Transverse colon (tissue), 4 donors: ENCODE measurements around the gene THBS4. TPM values are rescaled to one million over a fixed set of nuclear protein-coding genes. Genes with fewer than 3 reads are reported as not detected.

Experiments used
- DNase-seq: peaks from one replicate; pipeline ENCODE4 v3.0.0-alpha.2; 2019
- H3K27ac ChIP-seq, 4 donors: fragments of 200-600 bp; sonication (generic); 2 replicates each; pipeline ENCODE4 v1.5.1; 2016 to 2018; ENCODE audit warnings: inconsistent platforms in 4 of 4
- H3K27me3 ChIP-seq: fragments of 200-600 bp; sonication (generic); 2 replicates; pipeline ENCODE4 v1.5.1; 2017; ENCODE audit warnings: inconsistent platforms
- H3K36me3 ChIP-seq, 4 donors: fragments of 200-600 bp; sonication (generic); 2 replicates each; pipeline ENCODE4 v1.5.1; 2017 to 2019; ENCODE audit warnings: inconsistent platforms in 4 of 4
- H3K4me1 ChIP-seq, 4 donors: fragments of 200-600 bp; sonication (generic); 2 replicates each; pipeline ENCODE4 v1.5.1; 2017 to 2020; ENCODE audit warnings: inconsistent platforms in 4 of 4
- H3K4me3 ChIP-seq, 4 donors: fragments of 200-600 bp; sonication (generic); 1 replicate in 1 of 4; 2 replicates in 3 of 4; pipeline versions ENCODE4 v1.5.1 to v1.6.1; 2017 to 2019; ENCODE audit warnings: inconsistent platforms in 4 of 4
- H3K9me3 ChIP-seq, 2 donors: fragments of 200-600 bp; sonication (generic); 2 replicates each; pipeline ENCODE4 v1.5.1; 2017 to 2019; ENCODE audit warnings: inconsistent platforms in 2 of 2
- EP300 ChIP-seq: sonication (generic); formaldehyde crosslinking; IDR thresholded peaks from one replicate; pipeline ENCODE4 v1.6.1; 2017; ENCODE audit warnings: antibody characterized with exemption, low read depth
- POLR2A ChIP-seq: fragments of 450-650 bp; IDR thresholded peaks from one replicate; pipeline ENCODE4 v1.6.1; 2016; ENCODE audit warnings: antibody characterized with exemption, mild to moderate bottlenecking, moderate library complexity
- POLR2AphosphoS5 ChIP-seq, 3 donors: sonication (generic); formaldehyde crosslinking; IDR thresholded peaks; one replicate each; pipeline ENCODE4 v1.6.1; 2016; ENCODE audit warnings: antibody characterized with exemption in 3 of 3
- WGBS, 2 donors: methylation state at CpG; one replicate each; pipeline ENCODE4 v1.1.5; 2018; ENCODE audit warnings: low coverage in 1 of 2; 5-methylcytosine and 5-hydroxymethylcytosine counted together
- in situ Hi-C, 4 donors: fragments of 200-750 bp; cut with MboI; loops; one replicate each; pipeline versions ENCODE4 v1.15.0 to v1.15.1; 2017; ENCODE audit warnings: low sequenced_read_pairs in 3 of 4, low pct_ligation_motif_present in 1 of 4, low pct_unique_long_range_greater_than_20kb in 1 of 4
- intact Hi-C: fragments of 100-400 bp; cut with DNase I; formaldehyde crosslinking; loops from one replicate; pipeline ENCODE4 v1.15.1; 2023; ENCODE audit warnings: low total_unique reads
- total RNA-seq, 4 donors: library from RNA; depleted of rRNA; stranded (reverse); fragments of >200 nt; gene quantifications; one replicate each; pipeline ENCODE4 v1.1.0, GENCODE V29; 2016
- TF ChIP-seq, protein P1 (sequence below), 5 experiments: fragments of 200-600 bp in 3 of 5; fragments of 450-650 bp in 2 of 5; sonication (generic) in 3 of 5; IDR thresholded peaks; 1 replicate in 2 of 5; 2 replicates in 3 of 5; pipeline ENCODE4 v1.5.1; 2016 to 2017; ENCODE audit warnings: antibody characterized with exemption in 5 of 5, inconsistent platforms in 3 of 5, mild to moderate bottlenecking in 2 of 5, moderate library complexity in 1 of 5

Gene THBS4
- total RNA-seq, 4 donors from 2014 or later = 5.3 to 116 (median 9.1) TPM

DNA sequence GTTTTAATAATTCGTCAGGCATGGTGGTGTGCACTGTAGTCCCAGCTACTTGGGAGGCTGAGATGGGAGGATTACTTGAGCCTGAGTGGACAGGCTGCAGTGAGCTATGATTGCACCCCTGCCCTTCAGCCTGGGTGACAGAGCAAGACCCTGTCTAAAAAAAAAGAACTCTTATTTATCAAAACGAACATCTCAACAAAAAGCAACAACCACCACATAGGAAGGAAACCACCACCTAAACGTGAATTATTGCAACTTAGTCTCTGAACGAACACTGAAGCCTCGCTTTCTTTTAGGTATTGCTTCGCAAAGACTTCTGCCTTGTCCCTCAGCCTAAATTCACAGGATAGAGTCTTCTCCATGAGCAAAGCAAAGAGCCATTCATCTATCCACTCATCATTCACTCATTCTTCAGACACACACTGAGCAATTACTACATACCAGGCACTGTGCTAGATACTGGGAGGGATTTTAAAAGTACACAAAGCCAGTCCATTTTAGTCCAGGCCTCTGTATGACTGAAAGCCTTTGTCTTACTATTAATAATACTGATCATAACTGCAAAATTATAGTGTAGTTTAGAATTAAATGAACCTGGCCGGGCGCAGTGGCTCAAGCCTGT lies 57.4 kb downstream of the THBS4 start:
- peak overlapping the region in 1 of 4 donors; percentile 45 for H3K27ac ChIP-seq
- intact Hi-C loops (loop anchor here (10.0 kb wide), 1 partner anchor 182 kb away; no protein-coding TSS in a partner anchor), in situ Hi-C loops (loop anchor here (5.0 to 10.0 kb wide), 3 partner anchors 205 to 215 kb away; no protein-coding TSS in a partner anchor)
- H3K9me3 ChIP-seq = no peaks in the 10 kb centered on the region
- no peak for DNase-seq
- WGBS, 2 donors = 83 to 90% methylated on average over 8 of the region's 8 CpGs
- peaks cover 0 to 5% (median 1%) of the 10 kb centered on the region in 4 donors for H3K4me1 ChIP-seq
- H3K36me3 ChIP-seq = no peaks in the 10 kb centered on the region
- TF ChIP-seq EP300 = no peak
- TF ChIP-seq, protein P1, sequence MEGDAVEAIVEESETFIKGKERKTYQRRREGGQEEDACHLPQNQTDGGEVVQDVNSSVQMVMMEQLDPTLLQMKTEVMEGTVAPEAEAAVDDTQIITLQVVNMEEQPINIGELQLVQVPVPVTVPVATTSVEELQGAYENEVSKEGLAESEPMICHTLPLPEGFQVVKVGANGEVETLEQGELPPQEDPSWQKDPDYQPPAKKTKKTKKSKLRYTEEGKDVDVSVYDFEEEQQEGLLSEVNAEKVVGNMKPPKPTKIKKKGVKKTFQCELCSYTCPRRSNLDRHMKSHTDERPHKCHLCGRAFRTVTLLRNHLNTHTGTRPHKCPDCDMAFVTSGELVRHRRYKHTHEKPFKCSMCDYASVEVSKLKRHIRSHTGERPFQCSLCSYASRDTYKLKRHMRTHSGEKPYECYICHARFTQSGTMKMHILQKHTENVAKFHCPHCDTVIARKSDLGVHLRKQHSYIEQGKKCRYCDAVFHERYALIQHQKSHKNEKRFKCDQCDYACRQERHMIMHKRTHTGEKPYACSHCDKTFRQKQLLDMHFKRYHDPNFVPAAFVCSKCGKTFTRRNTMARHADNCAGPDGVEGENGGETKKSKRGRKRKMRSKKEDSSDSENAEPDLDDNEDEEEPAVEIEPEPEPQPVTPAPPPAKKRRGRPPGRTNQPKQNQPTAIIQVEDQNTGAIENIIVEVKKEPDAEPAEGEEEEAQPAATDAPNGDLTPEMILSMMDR (IDR thresholded peaks at IDR 0.05) = no peak
- TF ChIP-seq POLR2A = no peak
- no peak for TF ChIP-seq POLR2AphosphoS5 (IDR thresholded peaks at IDR 0.05)
- H3K4me3 ChIP-seq = no peak overlapping the region
- H3K27me3 ChIP-seq = no peaks in the 10 kb centered on the region

DNA sequence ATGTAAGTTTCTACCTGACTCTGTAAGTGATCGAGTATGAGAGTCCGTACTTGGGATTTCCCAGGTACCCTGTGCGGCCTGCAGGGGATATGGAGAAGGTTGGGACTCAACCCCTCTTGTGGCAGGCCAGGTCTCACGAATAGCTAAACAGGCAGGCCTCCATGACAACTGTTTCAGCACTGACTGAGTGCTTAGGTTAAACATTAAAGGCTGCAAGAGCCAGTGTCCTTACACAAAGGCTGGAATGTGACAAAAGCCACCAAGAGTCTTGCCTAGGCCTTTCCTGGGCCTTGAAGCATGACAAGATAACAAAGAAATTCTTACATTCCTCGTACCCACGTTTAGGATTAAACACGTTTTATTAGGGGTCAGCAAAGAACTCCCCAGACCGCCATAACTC lies 58.6 kb downstream of the THBS4 start:
- intact Hi-C loops = loop anchor here (10.0 kb wide), 1 partner anchor 181 kb away; no protein-coding TSS in a partner anchor
- WGBS, 2 donors = 43 to 57% methylated on average over 4 to 8 of the region's 8 CpGs
- H3K27ac ChIP-seq = no peak overlapping the region

DNA sequence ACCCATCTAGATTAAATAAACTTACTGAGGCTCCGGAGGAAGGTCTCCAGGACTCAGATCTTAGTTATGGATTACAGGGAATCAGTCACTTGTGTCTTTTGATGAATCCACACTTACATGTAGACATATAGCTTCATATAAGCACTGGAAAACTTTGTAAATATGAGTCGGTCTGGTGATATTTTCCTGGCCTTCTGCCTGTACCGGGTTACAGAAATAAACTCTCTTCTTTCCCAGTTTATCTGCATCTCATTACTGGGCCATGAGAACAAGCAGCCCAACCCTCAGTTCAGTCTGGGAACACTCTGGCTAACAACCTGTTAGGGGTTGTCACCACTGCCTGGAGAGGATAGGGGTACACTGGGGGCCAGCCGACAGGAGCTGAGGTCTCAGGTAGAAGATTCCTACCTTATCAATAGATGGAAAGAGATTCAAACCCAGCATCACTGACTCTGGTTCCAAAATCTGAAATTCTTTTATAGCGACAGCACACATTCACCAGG lies 59.1 kb downstream of the THBS4 start:
- WGBS, 2 donors = 65 to 92% methylated on average over 2 to 5 of the region's 5 CpGs
- H3K27ac ChIP-seq = no peak overlapping the region
- H3K4me3 ChIP-seq = no peak overlapping the region
- TF ChIP-seq POLR2AphosphoS5 (IDR thresholded peaks at IDR 0.05) = no peak
- TF ChIP-seq EP300 = no peak
- no peak for TF ChIP-seq POLR2A
- TF ChIP-seq, protein P1 (IDR thresholded peaks at IDR 0.05) = no peak
- DNase-seq = no peak
- no peaks in the 10 kb centered on the region for H3K27me3 ChIP-seq
- peaks cover 0 to 5% (median 1%) of the 10 kb centered on the region in 4 donors for H3K4me1 ChIP-seq
- no peaks in the 10 kb centered on the region for H3K36me3 ChIP-seq
- intact Hi-C loops (loop anchor here (10.0 kb wide), 1 partner anchor 181 kb away; no protein-coding TSS in a partner anchor), in situ Hi-C loops (loop anchor here (5.0 to 10.0 kb wide), 3 partner anchors 203 to 213 kb away; no protein-coding TSS in a partner anchor)
- H3K9me3 ChIP-seq = no peaks in the 10 kb centered on the region

More for the DNA sequence above, 58.6 kb downstream of the THBS4 start:
- no peaks in the 10 kb centered on the region for H3K27me3 ChIP-seq
- no peaks in the 10 kb centered on the region for H3K36me3 ChIP-seq
- H3K9me3 ChIP-seq = no peaks in the 10 kb centered on the region
- no peak overlapping the region for H3K4me3 ChIP-seq
- H3K4me1 ChIP-seq = peaks cover 0 to 5% (median 1%) of the 10 kb centered on the region in 4 donors
- no peak for DNase-seq
- in situ Hi-C loops = loop anchor here (5.0 to 10.0 kb wide), 3 partner anchors 204 to 214 kb away; no protein-coding TSS in a partner anchor
- no peak for TF ChIP-seq POLR2A
- TF ChIP-seq POLR2AphosphoS5 (IDR thresholded peaks at IDR 0.05) = no peak
- TF ChIP-seq, protein P1 (IDR thresholded peaks at IDR 0.05) = no peak
- no peak for TF ChIP-seq EP300

DNA sequence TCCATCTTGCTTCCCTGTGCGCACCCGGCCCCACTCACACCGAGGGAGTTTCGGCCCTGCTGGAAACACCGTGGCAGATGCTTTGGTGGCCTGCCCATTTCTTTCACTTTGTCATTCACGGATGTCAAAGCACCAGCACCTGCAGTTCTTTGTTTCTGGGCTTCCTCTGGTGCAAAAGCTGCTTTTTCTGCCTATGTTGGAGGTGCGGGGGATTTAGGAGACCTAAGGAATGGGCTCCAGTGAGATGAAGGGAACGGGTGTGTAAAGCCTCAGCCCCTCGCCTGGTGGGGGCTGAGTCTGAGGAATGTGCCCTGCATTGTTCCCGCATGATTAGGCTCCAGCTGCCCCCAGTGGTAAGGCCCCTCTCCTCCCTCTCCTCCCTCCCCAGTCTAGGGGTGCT lies 62.3 kb downstream of the THBS4 start:
- in situ Hi-C loops = loop anchor here in 2 of 4 donors (10.0 kb wide), 1 partner anchor 207 kb away; no protein-coding TSS in a partner anchor
- intact Hi-C loops = loop anchor here (10.0 kb wide), 1 partner anchor 177 kb away; no protein-coding TSS in a partner anchor
- TF ChIP-seq EP300 = no peak
- TF ChIP-seq POLR2AphosphoS5 (IDR thresholded peaks at IDR 0.05) = no peak
- TF ChIP-seq POLR2A = no peak
- TF ChIP-seq, protein P1 (IDR thresholded peaks at IDR 0.05) = no peak
- Histone ChIP-seq H3K9me3 (no peaks in the 10 kb centered on the region), H3K27ac (no peak overlapping the region), H3K27me3 (no peaks in the 10 kb centered on the region), H3K36me3 (no peaks in the 10 kb centered on the region), H3K4me3 (no peak overlapping the region), H3K4me1 (no peaks in the 10 kb centered on the region)
- DNase-seq = no peak
- WGBS, 2 donors = 97% methylated on average over 10 of the region's 10 CpGs; no CpG with 5 or more reads in 1 of the 2 donors
